HepG2 (cell line): Measurements from ENCODE around the gene ZNF607. TPM values are rescaled to one million over a fixed set of nuclear protein-coding genes. Genes with fewer than 3 reads are reported as not detected.

ENCODE experiments used
- AKAP8 ChIP-seq: sonication (generic); formaldehyde crosslinking; IDR thresholded peaks from 2 replicates; pipeline ENCODE4 v1.5.1; 2020; ENCODE audit warnings: mild to moderate bottlenecking, missing genetic modification reagents
- ATF5 ChIP-seq: sonication (generic); formaldehyde crosslinking; IDR thresholded peaks from 2 replicates; pipeline ENCODE4 v1.4.0; 2020; ENCODE audit warnings: mild to moderate bottlenecking, low read depth, missing genetic modification reagents
- CBX1 ChIP-seq: IDR thresholded peaks from one replicate; pipeline ENCODE4 v1.6.1; 2016; ENCODE audit warnings: antibody characterized with exemption, low read depth
- DPF2 ChIP-seq: sonication (generic); formaldehyde crosslinking; IDR thresholded peaks from 2 replicates; pipeline ENCODE4 v1.4.0; 2020; ENCODE audit warnings: mild to moderate bottlenecking, low read depth, missing genetic modification reagents, borderline replicate concordance
- E2F1 ChIP-seq: sonication (generic); formaldehyde crosslinking; IDR thresholded peaks from 2 replicates; pipeline ENCODE4 v1.5.0; 2020; ENCODE audit warnings: missing genetic modification reagents
- FOXK1 ChIP-seq: sonication (generic); formaldehyde crosslinking; IDR thresholded peaks from 2 replicates; pipeline ENCODE4 v1.4.0; 2020; ENCODE audit warnings: low read depth, missing genetic modification reagents, borderline replicate concordance
- HDAC1 ChIP-seq: sonication (generic); formaldehyde crosslinking; IDR thresholded peaks from 2 replicates; pipeline ENCODE4 v1.5.1; 2020; ENCODE audit warnings: mild to moderate bottlenecking, missing genetic modification reagents
- HNF4A ChIP-seq: sonication (generic); formaldehyde crosslinking; IDR thresholded peaks from 2 replicates; pipeline ENCODE4 v1.4.0; 2020; ENCODE audit warnings: missing genetic modification reagents
- KDM1A ChIP-seq: IDR thresholded peaks from 2 replicates; pipeline ENCODE4 v1.6.1; 2016; ENCODE audit warnings: missing compliant biosample characterization
- KLF12 ChIP-seq: sonication (generic); formaldehyde crosslinking; IDR thresholded peaks from 2 replicates; pipeline ENCODE4 v1.4.0; 2020; ENCODE audit warnings: missing genetic modification reagents, borderline replicate concordance
- MTF2 ChIP-seq: sonication (generic); formaldehyde crosslinking; IDR thresholded peaks from 2 replicates; pipeline ENCODE4 v1.5.0; 2020; ENCODE audit warnings: missing genetic modification reagents, borderline replicate concordance
- PLRG1 ChIP-seq: fragments of 450-650 bp; conservative IDR thresholded peaks from 2 replicates; pipeline ENCODE4 v1.6.1; 2016
- POLR2G ChIP-seq: fragments of 200-400 bp; formaldehyde crosslinking; IDR thresholded peaks from 2 replicates; pipeline ENCODE4 v1.6.1; 2018; ENCODE audit warnings: mild to moderate bottlenecking, low read depth, low read length, moderate library complexity
- RBM39 ChIP-seq: fragments of 200-400 bp; formaldehyde crosslinking; IDR thresholded peaks from one replicate; pipeline ENCODE4 v1.6.1; 2018; ENCODE audit warnings: antibody characterized with exemption, mild to moderate bottlenecking, low read depth, low read length; ENCODE audit not compliant: poor library complexity, severe bottlenecking
- SALL1 ChIP-seq: sonication (generic); formaldehyde crosslinking; IDR thresholded peaks from 2 replicates; pipeline ENCODE4 v1.8.0; 2022; ENCODE audit warnings: mild to moderate bottlenecking, missing genetic modification reagents
- SP1 ChIP-seq, 2 experiments: fragments of 450-650 bp in 1 of 2; sonication (generic) in 1 of 2; formaldehyde crosslinking in 1 of 2; IDR thresholded peaks; 2 replicates each; pipeline versions ENCODE4 v1.4.0 to v1.6.1; 2016 to 2020; ENCODE audit warnings: missing genetic modification reagents in 1 of 2
- ZBTB49 ChIP-seq: sonication (generic); formaldehyde crosslinking; IDR thresholded peaks from 2 replicates; pipeline ENCODE4 v1.4.0; 2020; ENCODE audit warnings: missing genetic modification reagents, borderline replicate concordance
- ZFP90 ChIP-seq: sonication (generic); formaldehyde crosslinking; IDR thresholded peaks from 2 replicates; pipeline ENCODE4 v1.8.0; 2022; ENCODE audit warnings: missing genetic modification reagents, mild to moderate bottlenecking, inconsistent platforms, borderline replicate concordance
- ZNF44 ChIP-seq: sonication (generic); formaldehyde crosslinking; IDR thresholded peaks from 2 replicates; pipeline ENCODE4 v1.5.1; 2020; ENCODE audit warnings: mild to moderate bottlenecking, missing genetic modification reagents
- ZNF562 ChIP-seq: sonication (generic); formaldehyde crosslinking; IDR thresholded peaks from 2 replicates; pipeline ENCODE4 v1.8.0; 2022; ENCODE audit warnings: missing genetic modification reagents, borderline replicate concordance
- ZNF589 ChIP-seq: sonication (generic); formaldehyde crosslinking; conservative IDR thresholded peaks from 2 replicates; pipeline ENCODE4 v1.8.0; 2022; ENCODE audit warnings: mild to moderate bottlenecking, moderate library complexity, missing genetic modification reagents
- ZUFSP ChIP-seq: sonication (generic); formaldehyde crosslinking; IDR thresholded peaks from 2 replicates; pipeline ENCODE4 v1.9.0; 2021; ENCODE audit warnings: missing genetic modification reagents, mild to moderate bottlenecking, borderline replicate concordance
- polyA plus RNA-seq, 8 experiments: library from polyadenylated mRNA; depleted of rRNA in 3 of 8; stranded (reverse) in 7 of 8; unstranded in 1 of 8; fragments of >200 nt; fragmentation: Illumina TruSeq in 4 of 8; extraction: Trizol in 4 of 8; gene quantifications; 2 replicates each; pipeline versions ENCODE4 v1.2.1 to v1.2.3, GENCODE V29; 2011 to 2016; ENCODE audit warnings: low read depth in 4 of 8, missing spikeins in 1 of 8, mixed read lengths in 1 of 8; ENCODE audit not compliant: insufficient read depth in 1 of 8
- total RNA-seq, 5 experiments: library from RNA; depleted of rRNA; stranded (reverse); fragments of >200 nt; fragmentation: Illumina TruSeq; extraction: Trizol; gene quantifications; 2 replicates each; pipeline ENCODE4 v1.2.3, GENCODE V29; 2016; ENCODE audit warnings: low read depth in 1 of 5

Gene ZNF607
- total and polyA plus RNA-seq, 2 of the 13 experiments (the other 11 are each of a cell fraction or from before 2014, with no cell fraction given): 3.8 to 8.3 TPM

- TF ChIP-seq FOXK1 (CRISPR knock-in tag) (peak; percentile 53; the same call in 1 of the 2 replicates), HDAC1 (CRISPR knock-in tag) (peak; percentile 74), DPF2 (CRISPR knock-in tag) (no peak), ATF5 (0 out of 2 replicates have a peak, but pooled peaks have one; percentile 48), MTF2 (peak; percentile 32; the same call in 1 of the 2 replicates), PLRG1 (no peak), RBM39 (peak; percentile 61), ZNF589 (CRISPR knock-in tag) (0 out of 2 replicates have a peak, but pooled peaks have one; percentile 16), POLR2G (peak; percentile 88), HNF4A (CRISPR knock-in tag) (no peak), ZFP90 (CRISPR knock-in tag) (peak; percentile 91), ZNF562 (CRISPR knock-in tag) (no peak), ZNF44 (CRISPR knock-in tag) (no peak), KDM1A (CRISPR knock-in tag) (peak; percentile 83), AKAP8 (0 out of 2 replicates have a peak, but pooled peaks have one; percentile 29), CBX1 (peak; percentile 17), SALL1 (peak; percentile 90), ZBTB49 (CRISPR knock-in tag) (no peak), KLF12 (no peak; the same call in 1 of the 2 replicates), SP1 (IDR thresholded peaks at IDR 0.05) (no peak), SP1 (CRISPR knock-in tag; IDR thresholded peaks at IDR 0.05) (0 out of 2 replicates have a peak, but pooled peaks have one; percentile 41), E2F1 (0 out of 2 replicates have a peak, but pooled peaks have one; percentile 12), ZUFSP (CRISPR knock-in tag) (no peak)
These were observed 63.7 kb downstream of the ZNF607 start (continued) for GRCh38 chr19:37655689-37656371.
